ENCODE results near the gene SYNE1. TPM values are rescaled to one million over a fixed set of nuclear protein-coding genes. Genes with fewer than 3 reads are reported as not detected.

SYNE1 gene
- total RNA-seq, 4 donors from 2014 or later, result 29.1 to 51.5 (median 45.6) TPM

- Histone ChIP-seq H3K27ac (peak overlapping the region; percentile 71 to 84 (median 78)), H3K9me3 (no peaks in the 10 kb centered on the region), H3K36me3 (no peaks in the 10 kb centered on the region), H3K4me1 (peaks cover 51 to 53% of the 10 kb centered on the region in 2 donors), H3K4me3 (no peak overlapping the region), H3K27me3 (no peaks in the 10 kb centered on the region)
- intact Hi-C loops (cut with DNase I; ENCODE audit: low total_unique reads) (loop anchor here (5.0 kb wide), 1 partner anchor 593 kb away; no protein-coding TSS in a partner anchor), in situ Hi-C loops (cut with MboI; ENCODE audit: low sequenced_read_pairs in 4 of 4) (loop anchor here (25.0 kb wide), 3 partner anchors 508 to 833 kb away; no protein-coding TSS in a partner anchor)
- no peak for TF ChIP-seq CTCF (IDR thresholded peaks at IDR 0.05 in 4 of 5, conservative IDR thresholded peaks at IDR 0.05 in 1 of 5)
- no peak for TF ChIP-seq POLR2A (IDR thresholded peaks at IDR 0.05)
- DNase-seq (no peak), ATAC-seq (no peak)
Measured at GRCh38 chr6:152270301-152270925, 366.7 kb downstream of the SYNE1 start.

GRCh38 chr6:152268846-152269442 is 368.2 kb downstream of the SYNE1 start:
- H3K36me3 ChIP-seq, result no peaks in the 10 kb centered on the region
- ATAC-seq, result no peak
- H3K27me3 ChIP-seq, result no peaks in the 10 kb centered on the region
- peaks cover 48 to 52% of the 10 kb centered on the region in 2 donors for H3K4me1 ChIP-seq
- no peaks in the 10 kb centered on the region for H3K9me3 ChIP-seq
- no peak overlapping the region for H3K4me3 ChIP-seq
- in situ Hi-C loops (cut with MboI; ENCODE audit: low sequenced_read_pairs in 4 of 4), result loop anchor here (25.0 kb wide), 3 partner anchors 507 to 832 kb away; no protein-coding TSS in a partner anchor
- DNase-seq, result no peak
- intact Hi-C loops (cut with DNase I; ENCODE audit: low total_unique reads), result loop anchor here (2.0 kb wide), 2 partner anchors 62 to 502 kb away; no protein-coding TSS in a partner anchor
- TF ChIP-seq CTCF (IDR thresholded peaks at IDR 0.05 in 4 of 5, conservative IDR thresholded peaks at IDR 0.05 in 1 of 5), result no peak
- no peak for TF ChIP-seq POLR2A (IDR thresholded peaks at IDR 0.05)
- peak overlapping the region; percentile 71 to 84 (median 78) for H3K27ac ChIP-seq

- Histone ChIP-seq H3K27me3 (no peaks in the 10 kb centered on the region), H3K9me3 (no peaks in the 10 kb centered on the region), H3K27ac (peak overlapping the region; percentile 71 to 84 (median 78)), H3K36me3 (peaks cover 0 to 5% of the 10 kb centered on the region in 2 donors), H3K4me1 (peaks cover 40 to 45% of the 10 kb centered on the region in 2 donors), H3K4me3 (peak overlapping the region in 1 of 4 donors; percentile 22)
- in situ Hi-C loops (cut with MboI; ENCODE audit: low sequenced_read_pairs in 4 of 4), result loop anchor here (25.0 kb wide), 3 partner anchors 506 to 831 kb away; no protein-coding TSS in a partner anchor
- no peak for DNase-seq
- intact Hi-C loops (cut with DNase I; ENCODE audit: low total_unique reads), result loop anchor here (2.0 kb wide), 2 partner anchors 61 to 501 kb away; no protein-coding TSS in a partner anchor
- TF ChIP-seq CTCF (IDR thresholded peaks at IDR 0.05 in 4 of 5, conservative IDR thresholded peaks at IDR 0.05 in 1 of 5) (peak; percentile 32 to 70 (median 47)), POLR2A (IDR thresholded peaks at IDR 0.05) (no peak)
- peak in 1 of 2 donors; percentile 11 for ATAC-seq
Measured at GRCh38 chr6:152267967-152268845, 369.0 kb downstream of the SYNE1 start.

GRCh38 chr6:152265651-152266050 is 371.5 kb downstream of the SYNE1 start:
- no peaks in the 10 kb centered on the region for H3K9me3 ChIP-seq
- peaks cover 0 to 5% of the 10 kb centered on the region in 2 donors for H3K36me3 ChIP-seq
- peak overlapping the region in 3 of 4 donors; percentile 5 to 44 (median 14) for H3K27ac ChIP-seq
- intact Hi-C loops (cut with DNase I; ENCODE audit: low total_unique reads), result no loop called here
- no peaks in the 10 kb centered on the region for H3K27me3 ChIP-seq
- DNase-seq (no peak), ATAC-seq (peak; percentile 34 to 63)
- H3K4me1 ChIP-seq, result peaks cover 25 to 26% of the 10 kb centered on the region in 2 donors
- no peak overlapping the region for H3K4me3 ChIP-seq
- in situ Hi-C loops (cut with MboI; ENCODE audit: low sequenced_read_pairs in 4 of 4), result loop anchor here (25.0 kb wide), 3 partner anchors 503 to 828 kb away; no protein-coding TSS in a partner anchor
- TF ChIP-seq CTCF (IDR thresholded peaks at IDR 0.05 in 4 of 5, conservative IDR thresholded peaks at IDR 0.05 in 1 of 5), result no peak
